ENCODE results near the gene CYP27A1. TPM values are rescaled to one million over a fixed set of nuclear protein-coding genes. Genes with fewer than 3 reads are reported as not detected.

CYP27A1 gene
- total and polyA plus RNA-seq, 11 donors: 3.3 to 43.8 (median 7.4) TPM

- Histone ChIP-seq H3K27me3 (peaks cover 0 to 14% (median 0%) of the 10 kb centered on the region in 9 donors), H3K4me1 (peaks cover 0 to 27% (median 6%) of the 10 kb centered on the region in 12 donors), H3K9me3 (no peaks in the 10 kb centered on the region), H3K4me3 (no peak overlapping the region), H3K36me3 (no peaks in the 10 kb centered on the region), H3K27ac (no peak overlapping the region)
- no peak for DNase-seq
- 69 to 72% (median 71%) methylated on average over 12 to 14 of the region's 14 CpGs for WGBS, 4 donors
- intact Hi-C loops (cut with DNase I): loop anchor here in 1 of 10 donors (10.0 kb wide), 1 partner anchor 53 kb away; no protein-coding TSS in a partner anchor
- TF ChIP-seq CTCF (IDR thresholded peaks at IDR 0.05): no peak
- TF ChIP-seq POLR2A (IDR thresholded peaks at IDR 0.05): no peak
- no peak for ATAC-seq
These were observed 45.9 kb downstream of the CYP27A1 start for GRCh38 chr2:218827701-218828476.

- no peak overlapping the region for H3K27ac ChIP-seq
- ATAC-seq (no peak), DNase-seq (no peak)
- intact Hi-C loops (cut with DNase I): loop anchor here in 1 of 10 donors (10.0 kb wide), 1 partner anchor 54 kb away; no protein-coding TSS in a partner anchor
- peaks cover 0 to 32% (median 6%) of the 10 kb centered on the region in 12 donors for H3K4me1 ChIP-seq
- H3K4me3 ChIP-seq: no peak overlapping the region
- no peaks in the 10 kb centered on the region for H3K9me3 ChIP-seq
- peaks cover 0 to 14% (median 0%) of the 10 kb centered on the region in 9 donors for H3K27me3 ChIP-seq
- 81 to 98% (median 85%) methylated on average over 4 of the region's 4 CpGs for WGBS, 4 donors
- TF ChIP-seq CTCF (IDR thresholded peaks at IDR 0.05) (no peak), POLR2A (IDR thresholded peaks at IDR 0.05) (no peak)
- H3K36me3 ChIP-seq: no peaks in the 10 kb centered on the region
These were observed 46.5 kb downstream of the CYP27A1 start for GRCh38 chr2:218828477-218828778.

GRCh38 chr2:218829868-218830451 lies 48.0 kb downstream of the CYP27A1 start:
- Histone ChIP-seq H3K27me3 (peaks cover 0 to 24% (median 0%) of the 10 kb centered on the region in 9 donors), H3K36me3 (no peaks in the 10 kb centered on the region), H3K27ac (peak overlapping the region in 6 of 12 donors; percentile 30 to 90 (median 36)), H3K4me3 (no peak overlapping the region), H3K9me3 (no peaks in the 10 kb centered on the region), H3K4me1 (peaks cover 0 to 32% (median 6%) of the 10 kb centered on the region in 12 donors)
- ATAC-seq (peak; percentile 41 to 71 (median 66)), DNase-seq (peak; percentile 33 to 82 (median 61))
- intact Hi-C loops (cut with DNase I): loop anchor here in 2 of 10 donors (5.0 to 10.0 kb wide), 2 partner anchors 55 to 83 kb away; no protein-coding TSS in a partner anchor
- 56 to 75% (median 72%) methylated on average over 8 to 17 of the region's 17 CpGs for WGBS, 4 donors
- TF ChIP-seq CTCF (IDR thresholded peaks at IDR 0.05) (no peak), POLR2A (IDR thresholded peaks at IDR 0.05) (no peak)

Data from heart left ventricle (tissue), 16 donors.